Thyroid gland (tissue), 4 donors: ENCODE results near the gene BICD1.

Source experiments
- POLR2A ChIP-seq, 2 donors: fragments of 450-650 bp; IDR thresholded peaks; one replicate each; pipeline ENCODE4 v1.6.1; 2017; ENCODE audit warnings: antibody characterized with exemption in 2 of 2, mild to moderate bottlenecking in 2 of 2, moderate library complexity in 1 of 2
- TF ChIP-seq, protein P1 (sequence below), 6 experiments: fragments of 200-600 bp in 3 of 6; fragments of 450-650 bp in 3 of 6; sonication (generic) in 3 of 6; IDR thresholded peaks; one replicate each; pipeline ENCODE4 v1.5.1; 2016 to 2019; ENCODE audit warnings: antibody characterized with exemption in 6 of 6, mild to moderate bottlenecking in 2 of 6, inconsistent platforms in 1 of 6, moderate library complexity in 1 of 6

DNA sequence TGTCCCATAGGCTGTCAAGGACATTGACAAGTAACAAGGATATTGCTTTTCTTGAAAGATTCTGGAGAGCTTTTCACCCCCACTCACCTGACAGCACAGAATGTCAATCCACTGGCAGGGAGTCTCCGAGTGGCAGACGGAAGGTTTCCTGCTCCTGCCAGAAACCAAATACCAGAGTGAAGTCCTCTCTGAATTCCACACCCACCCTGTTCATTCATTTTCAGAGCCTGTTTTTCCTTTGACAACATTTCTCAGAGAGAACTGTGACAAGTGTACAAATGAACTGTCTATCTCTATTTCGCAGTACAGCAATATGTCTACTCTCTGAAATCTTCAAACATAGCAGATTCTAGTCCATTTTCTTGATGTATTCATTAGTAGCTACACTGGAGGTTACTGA lies 26.2 kb upstream of the BICD1 start:
- TF ChIP-seq, protein P1, sequence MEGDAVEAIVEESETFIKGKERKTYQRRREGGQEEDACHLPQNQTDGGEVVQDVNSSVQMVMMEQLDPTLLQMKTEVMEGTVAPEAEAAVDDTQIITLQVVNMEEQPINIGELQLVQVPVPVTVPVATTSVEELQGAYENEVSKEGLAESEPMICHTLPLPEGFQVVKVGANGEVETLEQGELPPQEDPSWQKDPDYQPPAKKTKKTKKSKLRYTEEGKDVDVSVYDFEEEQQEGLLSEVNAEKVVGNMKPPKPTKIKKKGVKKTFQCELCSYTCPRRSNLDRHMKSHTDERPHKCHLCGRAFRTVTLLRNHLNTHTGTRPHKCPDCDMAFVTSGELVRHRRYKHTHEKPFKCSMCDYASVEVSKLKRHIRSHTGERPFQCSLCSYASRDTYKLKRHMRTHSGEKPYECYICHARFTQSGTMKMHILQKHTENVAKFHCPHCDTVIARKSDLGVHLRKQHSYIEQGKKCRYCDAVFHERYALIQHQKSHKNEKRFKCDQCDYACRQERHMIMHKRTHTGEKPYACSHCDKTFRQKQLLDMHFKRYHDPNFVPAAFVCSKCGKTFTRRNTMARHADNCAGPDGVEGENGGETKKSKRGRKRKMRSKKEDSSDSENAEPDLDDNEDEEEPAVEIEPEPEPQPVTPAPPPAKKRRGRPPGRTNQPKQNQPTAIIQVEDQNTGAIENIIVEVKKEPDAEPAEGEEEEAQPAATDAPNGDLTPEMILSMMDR (IDR thresholded peaks at IDR 0.05): no peak
- no peak for TF ChIP-seq POLR2A (IDR thresholded peaks at IDR 0.05)
